HepG2 (cell line): ENCODE data around the gene SF3B2. TPM values are rescaled to one million over a fixed set of nuclear protein-coding genes. Genes with fewer than 3 reads are reported as not detected.
A peak's percentile ranks its signal among the peaks of the same experiment; 100 is the strongest.

ENCODE experiments used
- ATAC-seq: fragments of 200-7000 bp; cut with Tn5 transposase; 3 replicates; pipeline ENCODE4 v1.9.1; 2020; ENCODE audit warnings: mild to moderate bottlenecking, moderate library complexity
- BruUV-seq: library from RNA; stranded (reverse); fragments of 400-500 nt; replicated peaks from 2 replicates; lab custom pipeline; 2021; lab: Mats Ljungman, UMichigan
- CTCF ChIA-PET: fragments of 300-600 bp; formaldehyde crosslinking; extraction: SDS; loops from one replicate; lab custom pipeline; 2021; ENCODE audit warnings: low total read pairs, inconsistent platforms, low intra/inter-chr PET ratio; lab: Yijun Ruan, JAX
- POLR2A ChIA-PET: fragments of 350-600 bp; sonication (Branson Sonifier 250); formaldehyde crosslinking; loops from one replicate; lab custom pipeline; 2020; ENCODE audit warnings: antibody characterized with exemption, inconsistent platforms; lab: Yijun Ruan, JAX
- DNase-seq: peaks from one replicate; pipeline ENCODE4 v3.0.0-alpha.2; 2015; ENCODE audit warnings: low spot score
- FAIRE-seq: peaks from 3 replicates; lab custom pipeline; 2011; peaks lifted over from hg19 to GRCh38; lab: Jason Lieb, UNC
- H2AFZ ChIP-seq: one replicate; pipeline ENCODE4 v1.6.1; 2011; ENCODE audit warnings: low read length, inconsistent platforms
- H3K27ac ChIP-seq: fragments of 300-600 bp; 3 replicates; pipeline ENCODE4 v1.8.0; 2011; ENCODE audit warnings: mixed run types, mild to moderate bottlenecking, mixed read lengths, low read length, inconsistent platforms; ENCODE audit not compliant: insufficient read depth; ENCODE audit errors: extremely low read length
- H3K27me3 ChIP-seq, 2 experiments: fragments of 200-600 bp in 1 of 2; 2 replicates in 1 of 2; 3 replicates in 1 of 2; pipeline versions ENCODE4 v1.6.0 to v1.8.0; 2011; ENCODE audit warnings: low read length in 2 of 2, mild to moderate bottlenecking in 2 of 2, moderate library complexity in 2 of 2, inconsistent platforms in 1 of 2; ENCODE audit not compliant: insufficient read depth in 2 of 2, control insufficient read depth in 1 of 2
- H3K36me3 ChIP-seq, 2 experiments: fragments of 200-600 bp in 1 of 2; replicated peaks in 1 of 2; 2 replicates in 1 of 2; 3 replicates in 1 of 2; pipeline versions ENCODE4 v1.5.1 to v1.8.0; 2011; ENCODE audit warnings: low read length in 2 of 2, inconsistent platforms in 1 of 2; ENCODE audit not compliant: insufficient read depth in 2 of 2, control insufficient read depth in 1 of 2
- H3K4me1 ChIP-seq: 2 replicates; pipeline ENCODE4 v1.5.1; 2012; ENCODE audit warnings: low read length, inconsistent platforms; ENCODE audit not compliant: insufficient read depth
- H3K4me2 ChIP-seq: 2 replicates; pipeline ENCODE4 v1.6.0; 2011; ENCODE audit warnings: low read depth, low read length, inconsistent platforms
- H3K4me3 ChIP-seq, 3 experiments: fragments of 200-600 bp in 1 of 3; sonication (generic), shearing (Covaris generic) in 1 of 3; replicated peaks in 1 of 3; 2 replicates each; pipeline ENCODE4 v1.5.1; 2011 to 2016; ENCODE audit warnings: low read length in 3 of 3, inconsistent platforms in 2 of 3, low read depth in 2 of 3, mild to moderate bottlenecking in 2 of 3, control low read depth in 1 of 3, mixed read lengths in 1 of 3; ENCODE audit not compliant: insufficient read depth in 1 of 3
- H3K79me2 ChIP-seq: one replicate; pipeline ENCODE4 v1.6.1; 2011; ENCODE audit warnings: low read length, inconsistent platforms; ENCODE audit not compliant: insufficient read depth
- H3K9ac ChIP-seq: 2 replicates; pipeline ENCODE4 v1.6.0; 2011; ENCODE audit warnings: mild to moderate bottlenecking, low read depth, low read length, inconsistent platforms; ENCODE audit not compliant: insufficient read depth
- H3K9me3 ChIP-seq: 2 replicates; pipeline ENCODE4 v1.5.1; 2012; ENCODE audit warnings: mild to moderate bottlenecking, low read length
- H4K20me1 ChIP-seq: 2 replicates; pipeline ENCODE4 v1.6.0; 2011; ENCODE audit warnings: inconsistent platforms, mild to moderate bottlenecking, low read length, moderate library complexity; ENCODE audit not compliant: insufficient read depth
- AGO2 ChIP-seq: fragments of 200-400 bp; formaldehyde crosslinking; optimal IDR thresholded peaks from 2 replicates; pipeline ENCODE3; 2017; ENCODE audit warnings: mild to moderate bottlenecking, low read depth, low read length, moderate library complexity
- SNAPC4 ChIP-seq: sonication (generic); formaldehyde crosslinking; IDR thresholded peaks from 2 replicates; pipeline ENCODE4 v1.4.0; 2020; ENCODE audit warnings: mild to moderate bottlenecking, missing genetic modification reagents
- WGBS: methylation state at CpG from one replicate; pipeline ENCODE4 v1.1.6; 2017; ENCODE audit warnings: low lambda C conversion rate; 5-methylcytosine and 5-hydroxymethylcytosine counted together
- in situ Hi-C: cut with HindIII; loops from 2 replicates; pipeline ENCODE4 v1.10.0; 2017; ENCODE audit warnings: low pct_unique_long_range_greater_than_20kb; ENCODE audit not compliant: extremely low pct_ligation_motif_present
- intact Hi-C: fragments of 100-400 bp; cut with micrococcal nuclease; formaldehyde crosslinking; loops from one replicate; pipeline ENCODE4 v1.10.0; 2022; ENCODE audit not compliant: unreplicated experiment
- polyA plus RNA-seq, 8 experiments: library from polyadenylated mRNA; depleted of rRNA in 3 of 8; stranded (reverse) in 7 of 8; unstranded in 1 of 8; fragments of >200 nt; fragmentation: Illumina TruSeq in 4 of 8; extraction: Trizol in 4 of 8; gene quantifications; 2 replicates each; pipeline versions ENCODE4 v1.2.1 to v1.2.3, GENCODE V29; 2011 to 2016; ENCODE audit warnings: low read depth in 4 of 8, missing spikeins in 1 of 8, mixed read lengths in 1 of 8; ENCODE audit not compliant: insufficient read depth in 1 of 8
- total RNA-seq, 5 experiments: library from RNA; depleted of rRNA; stranded (reverse); fragments of >200 nt; fragmentation: Illumina TruSeq; extraction: Trizol; gene quantifications; 2 replicates each; pipeline ENCODE4 v1.2.3, GENCODE V29; 2016; ENCODE audit warnings: low read depth in 1 of 5

Gene SF3B2
- total and polyA plus RNA-seq, 2 of the 13 experiments (the other 11 are each of a cell fraction or from before 2014, with no cell fraction given): 70.4 to 153 TPM

- FAIRE-seq (no peak), ATAC-seq (no peak)
- BruUV-seq: no TSS peak
- Histone ChIP-seq H3K79me2 (peaks cover 17% of the 10 kb centered on the region), H3K27me3 (peaks cover 2 to 14% of the 10 kb centered on the region in 2 experiments; a peak in 4 of 5 replicates)
- intact Hi-C loops: no loop called here
- in situ Hi-C loops: no loop called here
- TF ChIP-seq AGO2 (peak; percentile 55), SNAPC4 (no peak)
- TF ChIP-seq, all 625 proteins: peak for 1
- H3K4me2 ChIP-seq: no peak overlapping the region
- no peak for DNase-seq
- ChIA-PET POLR2A (no interaction called here), CTCF (no interaction called here)
- H2AFZ ChIP-seq: no peak overlapping the region
- no peaks in the 10 kb centered on the region for H4K20me1 ChIP-seq
- 91% methylated on average over 10 of the region's 13 CpGs for WGBS
- H3K27ac ChIP-seq: no peak overlapping the region
- H3K9me3 ChIP-seq: no peaks in the 10 kb centered on the region
- H3K9ac ChIP-seq: no peak overlapping the region
- H3K36me3 ChIP-seq: peaks cover 1 to 7% of the 10 kb centered on the region in 2 experiments; a peak in 3 of 5 replicates
- H3K4me1 ChIP-seq: peaks cover 31% of the 10 kb centered on the region
- no peak overlapping the region for H3K4me3 ChIP-seq
Measured at GRCh38 chr11:66006134-66006890, 45.9 kb upstream of the SF3B2 start.
